ENCODE measurements around the gene PPP2R5C. TPM values are rescaled to one million over a fixed set of nuclear protein-coding genes. Genes with fewer than 3 reads are reported as not detected.

Gene PPP2R5C
- total and polyA plus RNA-seq, 2 experiments from 2014 or later, result 60.4 to 84.9 TPM

DNA sequence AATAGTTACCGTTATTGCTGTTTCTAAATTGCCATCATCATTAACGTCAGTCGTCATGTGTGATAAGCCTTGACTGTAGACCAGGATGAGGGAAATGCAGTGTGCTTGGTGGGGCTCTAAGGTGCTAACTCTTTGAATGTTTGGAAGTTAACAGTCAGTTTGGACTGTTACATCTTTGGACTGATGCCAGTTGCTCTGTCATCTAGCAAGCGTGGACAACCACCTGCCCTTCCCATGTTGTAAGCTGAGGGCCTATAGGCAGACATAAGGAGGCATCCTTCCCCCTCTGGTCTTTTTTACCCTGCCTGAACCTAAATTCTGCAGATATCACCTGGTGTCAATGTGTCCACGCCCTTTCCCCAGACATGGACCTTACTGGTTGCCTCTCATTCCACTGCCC, 94.4 kb downstream of the PPP2R5C start:
- no peak for TF ChIP-seq CTCF (IDR thresholded peaks at IDR 0.05; ENCODE audit: low read depth, low read length)
- peak in 1 of 2 donors; percentile 15 for DNase-seq (ENCODE audit: low read depth in 1 of 2, low spot score in 1 of 2)
- H3K9me3 ChIP-seq (ENCODE audit: low read depth), result no peaks in the 10 kb centered on the region
- H3K27me3 ChIP-seq, result no peaks in the 10 kb centered on the region
- H3K36me3 ChIP-seq, result no peaks in the 10 kb centered on the region
- H3K27ac ChIP-seq, result no peak overlapping the region
- no peak overlapping the region for H3K4me3 ChIP-seq
- H3K4me1 ChIP-seq (ENCODE audit: low read depth), result peaks cover 9% of the 10 kb centered on the region

DNA sequence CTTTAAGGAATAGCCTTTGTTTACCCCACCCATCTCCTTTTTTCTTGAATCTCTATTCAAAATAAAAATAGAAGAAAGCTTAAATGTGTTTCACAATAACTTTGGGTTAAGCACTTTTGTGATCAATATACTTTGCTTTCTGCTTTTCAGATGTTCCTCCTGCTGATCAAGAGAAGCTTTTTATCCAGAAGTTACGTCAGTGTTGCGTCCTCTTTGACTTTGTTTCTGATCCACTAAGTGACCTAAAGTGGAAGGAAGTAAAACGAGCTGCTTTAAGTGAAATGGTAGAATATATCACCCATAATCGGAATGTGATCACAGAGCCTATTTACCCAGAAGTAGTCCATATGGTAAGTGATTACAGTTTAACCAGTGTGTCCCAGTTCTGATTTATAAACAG, 95.0 kb downstream of the PPP2R5C start:
- Histone ChIP-seq H3K36me3 (no peaks in the 10 kb centered on the region), H3K27ac (no peak overlapping the region), H3K9me3 (ENCODE audit: low read depth) (no peaks in the 10 kb centered on the region), H3K4me3 (no peak overlapping the region), H3K4me1 (ENCODE audit: low read depth) (peaks cover 9% of the 10 kb centered on the region), H3K27me3 (no peaks in the 10 kb centered on the region)
- no peak for DNase-seq (ENCODE audit: low read depth in 1 of 2, low spot score in 1 of 2)
- TF ChIP-seq CTCF (IDR thresholded peaks at IDR 0.05; ENCODE audit: low read depth, low read length), result no peak

GRCh38 chr14:101857226-101857625, 95.7 kb downstream of the PPP2R5C start:
- Histone ChIP-seq H3K4me3 (no peak overlapping the region), H3K4me1 (ENCODE audit: low read depth) (peaks cover 9% of the 10 kb centered on the region), H3K27me3 (no peaks in the 10 kb centered on the region), H3K9me3 (ENCODE audit: low read depth) (no peaks in the 10 kb centered on the region), H3K27ac (no peak overlapping the region), H3K36me3 (no peaks in the 10 kb centered on the region)
- TF ChIP-seq CTCF (IDR thresholded peaks at IDR 0.05; ENCODE audit: low read depth, low read length), result no peak
- no peak for DNase-seq (ENCODE audit: low read depth in 1 of 2, low spot score in 1 of 2)

DNA sequence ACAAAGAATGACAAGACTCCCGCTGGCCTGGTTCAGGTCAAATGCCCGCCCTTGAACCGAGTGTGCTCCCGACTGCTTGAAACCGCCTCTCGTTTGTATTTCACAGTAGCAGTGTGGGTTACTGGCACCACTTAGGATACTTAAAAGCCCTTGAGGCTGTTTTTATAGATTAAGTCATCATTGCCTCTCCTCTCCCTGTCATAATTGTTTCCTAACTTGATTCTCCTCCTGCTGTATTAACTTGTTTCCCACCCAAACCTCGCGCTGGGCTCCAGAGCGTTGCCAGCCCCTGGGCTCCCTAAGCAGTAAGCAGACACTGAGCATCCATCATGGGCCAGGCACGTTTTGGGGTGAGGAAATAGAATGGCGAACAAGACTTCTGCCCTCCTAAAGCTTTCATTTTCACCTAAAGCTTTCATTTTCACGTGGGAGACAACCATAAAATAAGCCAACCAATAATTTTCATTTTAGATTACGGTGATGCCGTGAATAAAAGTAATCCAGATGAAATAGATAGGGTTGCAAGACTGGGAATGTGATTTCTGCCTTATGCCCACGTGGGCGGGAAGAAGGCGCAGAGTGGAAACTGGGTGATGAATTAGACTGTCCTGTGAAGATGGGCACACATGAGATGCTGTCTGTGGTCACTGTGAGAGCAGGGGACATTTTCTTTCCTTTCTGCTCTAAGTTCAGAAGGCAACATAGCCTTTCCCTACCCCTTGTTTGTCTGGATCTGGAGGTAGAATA, 97.5 kb downstream of the PPP2R5C start:
- no peak for TF ChIP-seq CTCF (IDR thresholded peaks at IDR 0.05; ENCODE audit: low read depth, low read length)
- Histone ChIP-seq H3K4me1 (ENCODE audit: low read depth) (peaks cover 9% of the 10 kb centered on the region), H3K4me3 (no peak overlapping the region), H3K36me3 (no peaks in the 10 kb centered on the region), H3K27me3 (no peaks in the 10 kb centered on the region), H3K27ac (peak overlapping the region; percentile 60), H3K9me3 (ENCODE audit: low read depth) (no peaks in the 10 kb centered on the region)
- DNase-seq (ENCODE audit: low read depth in 1 of 2, low spot score in 1 of 2), result peak in 1 of 2 donors; percentile 64

GRCh38 chr14:101859538-101859902, 98.0 kb downstream of the PPP2R5C start:
- H3K4me1 ChIP-seq (ENCODE audit: low read depth), result peaks cover 9% of the 10 kb centered on the region
- TF ChIP-seq CTCF (IDR thresholded peaks at IDR 0.05; ENCODE audit: low read depth, low read length), result no peak
- H3K4me3 ChIP-seq, result no peak overlapping the region
- DNase-seq (ENCODE audit: low read depth in 1 of 2, low spot score in 1 of 2), result no peak
- no peaks in the 10 kb centered on the region for H3K27me3 ChIP-seq
- no peak overlapping the region for H3K27ac ChIP-seq
- no peaks in the 10 kb centered on the region for H3K9me3 ChIP-seq (ENCODE audit: low read depth)
- no peaks in the 10 kb centered on the region for H3K36me3 ChIP-seq

Data from cardiac muscle cell (in vitro differentiated cells and primary cell).